H7 (cell line): ENCODE measurements around the gene USP34. TPM values are rescaled to one million over a fixed set of nuclear protein-coding genes. Genes with fewer than 3 reads are reported as not detected.
"Not testable (repeated sequence)": the region's sequence is repeated elsewhere in the genome, so short reads cannot be mapped to it uniquely, and the experiment has no call there.

Source experiments
- DNase-seq: peaks from one replicate; pipeline ENCODE4 v3.0.0; 2012
- H3K27me3 ChIP-seq: 2 replicates; pipeline ENCODE4 v1.6.0; 2011; ENCODE audit warnings: mild to moderate bottlenecking, low read length; ENCODE audit not compliant: control insufficient read depth, insufficient read depth
- H3K36me3 ChIP-seq: replicated peaks from 2 replicates; pipeline ENCODE4 v1.5.1; 2011; ENCODE audit warnings: low read length; ENCODE audit not compliant: control insufficient read depth, insufficient read depth
- H3K4me3 ChIP-seq: 2 replicates; pipeline ENCODE4 v1.5.1; 2011; ENCODE audit warnings: low read depth, mild to moderate bottlenecking, control low read depth, low read length, moderate library complexity; ENCODE audit not compliant: insufficient read depth
- total RNA-seq: library from RNA; depleted of rRNA; stranded (reverse); fragments of >200 nt; shearing (Covaris generic); gene quantifications from 2 replicates; pipeline ENCODE4 v1.2.3, GENCODE V29; 2014

The USP34 gene
- total RNA-seq, 1 experiment from 2014 or later = 48.6 TPM

DNA sequence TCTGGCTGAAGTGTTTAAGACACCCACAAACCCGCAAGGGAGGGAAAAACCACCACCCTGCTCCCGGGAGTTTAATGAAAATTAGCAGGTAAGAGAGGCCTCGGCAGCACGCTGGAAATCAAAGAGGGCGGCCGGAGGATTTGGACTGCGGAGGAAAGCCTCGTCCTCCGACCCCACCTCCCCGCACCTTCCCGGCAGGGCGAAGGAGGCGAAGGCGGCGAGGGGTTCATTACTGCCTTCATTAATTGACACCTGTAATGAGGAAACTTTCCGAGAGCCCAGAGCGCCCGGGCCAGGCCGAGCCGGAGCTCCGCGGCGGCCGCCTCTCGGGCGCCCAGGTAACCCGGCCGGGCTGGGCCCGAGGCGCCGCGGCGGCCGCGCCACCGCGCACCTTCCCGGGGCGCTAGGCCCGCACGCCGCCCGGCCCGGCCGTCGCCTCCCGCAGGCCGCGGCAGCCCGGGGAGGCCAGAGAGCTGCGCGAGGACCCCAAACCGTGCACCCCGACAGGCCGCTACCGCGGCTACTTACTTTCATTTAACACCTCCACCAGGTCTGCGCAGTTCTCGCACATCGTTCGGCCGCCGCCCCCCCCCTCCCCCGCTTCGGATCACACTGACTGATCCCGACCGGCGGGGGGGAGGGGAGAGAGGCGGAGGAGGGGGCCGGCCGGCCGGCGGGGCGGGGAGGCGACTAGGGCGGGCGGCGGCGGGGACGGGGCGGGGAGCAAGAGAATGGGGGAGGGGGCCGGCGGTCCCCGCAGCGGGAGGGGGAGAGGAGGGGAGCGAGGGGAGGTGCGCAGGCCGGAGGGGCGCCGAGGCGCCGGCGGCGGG lies 550 bp downstream of the USP34 start:
- DNase-seq = peak; percentile 97
- Histone ChIP-seq H3K36me3 (no peaks in the 10 kb centered on the region; the same call in 1 of the 2 replicates), H3K27me3 (no peaks in the 10 kb centered on the region), H3K4me3 (peak overlapping the region; percentile 95)

DNA sequence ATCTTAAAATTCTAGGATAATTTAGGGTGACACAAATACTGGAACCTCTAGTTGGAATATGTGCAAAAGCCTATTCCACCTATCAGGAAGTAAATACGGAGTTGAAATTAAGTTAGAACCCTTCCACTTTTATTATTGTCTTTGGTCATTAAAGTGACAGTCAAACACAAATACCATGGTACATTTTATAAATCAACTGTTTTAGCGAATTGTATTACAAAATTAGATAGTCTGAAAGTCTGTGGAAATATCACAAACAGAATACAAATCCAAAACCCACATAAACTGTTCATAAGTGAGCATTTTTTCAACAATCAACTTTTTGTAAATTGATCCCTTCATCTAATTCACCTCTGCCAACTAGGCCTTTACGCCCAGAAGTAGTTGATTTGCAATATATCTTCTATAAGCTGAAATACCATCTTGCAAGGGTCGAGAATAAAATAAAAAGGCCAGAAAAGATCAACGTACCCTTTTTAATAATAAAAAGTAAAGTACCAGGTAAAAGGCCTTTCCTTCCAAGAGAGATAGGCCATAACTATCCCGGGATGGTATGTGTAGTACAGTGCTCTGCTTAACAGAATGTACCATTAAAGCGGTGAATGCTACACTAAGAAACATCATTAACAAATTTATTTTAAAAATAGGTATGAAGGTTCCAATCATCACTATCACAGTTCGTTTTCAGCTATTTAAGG lies 1.3 kb downstream of the USP34 start:
- no peaks in the 10 kb centered on the region for H3K27me3 ChIP-seq
- DNase-seq = peak; percentile 19
- H3K4me3 ChIP-seq = peak overlapping the region; percentile 75
- no peaks in the 10 kb centered on the region; the same call in 1 of the 2 replicates for H3K36me3 ChIP-seq

DNA sequence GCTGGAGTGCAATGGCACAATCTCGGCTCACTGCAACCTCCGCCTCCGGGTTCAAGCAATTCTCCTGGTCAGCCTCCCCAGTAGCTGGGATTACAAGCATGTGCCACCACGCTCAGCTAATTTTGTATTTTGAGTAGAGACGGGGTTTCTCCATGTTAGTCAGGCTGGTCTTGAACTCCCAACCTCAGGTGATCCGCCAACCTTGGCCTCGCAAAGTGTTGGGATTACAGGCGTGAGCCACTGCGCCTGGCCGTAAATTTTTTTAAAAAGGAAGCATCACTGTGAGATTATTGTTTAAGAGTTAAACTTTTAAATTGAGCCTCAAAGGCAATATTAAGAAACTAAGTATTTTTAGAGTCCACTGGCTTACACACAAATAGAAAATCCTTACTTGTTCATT lies 2.7 kb downstream of the USP34 start:
- not testable (repeated sequence) for H3K36me3 ChIP-seq, H3K27me3 ChIP-seq, DNase-seq, H3K4me3 ChIP-seq

DNA sequence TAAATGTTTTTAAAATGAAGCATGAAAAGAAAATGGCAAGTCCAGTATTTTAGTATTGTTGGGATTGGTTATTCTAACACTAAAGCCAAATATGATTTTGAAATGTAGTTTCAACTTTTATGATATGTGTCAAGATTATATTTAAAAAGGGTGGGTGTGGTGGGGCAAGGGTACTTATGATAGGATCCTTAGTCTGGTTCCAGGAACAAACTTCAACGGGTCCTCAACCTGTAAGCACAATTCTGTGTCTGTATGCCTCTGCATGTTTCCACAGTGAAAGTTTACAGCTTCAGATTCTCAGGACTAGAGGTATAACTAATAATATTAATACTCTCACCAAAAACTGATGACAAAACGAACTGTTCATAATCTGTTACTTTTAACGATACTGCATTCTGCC lies 5.8 kb downstream of the USP34 start:
- H3K36me3 ChIP-seq = no peaks in the 10 kb centered on the region
- DNase-seq = no peak
- no peak overlapping the region for H3K4me3 ChIP-seq
- no peaks in the 10 kb centered on the region for H3K27me3 ChIP-seq

DNA sequence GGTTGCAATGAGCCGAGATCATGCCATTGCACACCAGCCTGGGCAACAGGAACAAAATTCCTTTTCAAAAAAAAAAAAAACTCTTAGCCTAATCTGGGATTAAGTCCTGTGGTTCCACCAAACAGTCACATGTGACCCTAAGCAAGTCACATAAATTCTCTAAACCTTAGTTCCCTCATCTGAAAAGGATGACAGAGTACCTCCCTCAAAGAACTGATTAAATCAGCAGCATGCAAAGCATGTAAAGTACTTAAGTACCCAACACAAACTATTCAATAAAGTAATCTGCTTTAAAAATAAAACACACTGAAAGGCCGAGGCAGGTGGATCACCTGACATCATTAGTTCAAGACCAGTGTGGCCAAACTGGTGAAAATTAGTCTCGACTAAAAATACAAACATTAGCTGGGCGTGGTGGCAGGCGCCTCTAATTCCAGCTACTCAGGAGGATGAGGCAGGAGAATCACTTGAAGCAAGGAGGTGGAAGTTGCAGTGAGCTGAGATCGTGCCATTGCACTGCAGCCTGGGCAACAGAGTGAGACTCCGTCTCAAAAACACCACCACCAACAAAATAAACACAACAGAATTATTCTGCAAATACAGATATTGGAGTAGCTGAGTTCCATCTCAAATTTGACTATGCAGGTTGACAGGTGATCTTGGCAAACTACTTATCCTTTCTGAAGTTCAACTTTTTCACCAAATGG lies 7.0 kb downstream of the USP34 start:
- DNase-seq = no peak
- H3K4me3 ChIP-seq = no peak overlapping the region
- no peaks in the 10 kb centered on the region for H3K27me3 ChIP-seq
- no peaks in the 10 kb centered on the region for H3K36me3 ChIP-seq

DNA sequence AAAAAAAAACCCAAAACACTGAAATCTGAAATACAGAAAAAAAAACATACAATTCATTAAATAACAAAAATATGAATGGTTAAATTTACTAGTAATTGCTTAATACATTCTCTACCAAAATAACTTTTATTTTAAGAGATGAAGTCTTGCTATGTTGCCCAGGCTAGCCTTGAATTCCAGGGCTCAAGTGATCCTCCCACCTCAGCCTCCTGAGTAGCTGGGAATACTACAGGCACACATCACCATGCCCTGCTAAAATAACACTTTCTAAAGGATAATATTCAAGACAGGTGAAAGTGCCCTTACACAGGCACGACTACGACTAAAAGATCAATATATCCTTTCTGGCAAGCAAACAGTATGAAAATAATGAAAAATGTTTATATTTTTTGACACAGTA lies 9.5 kb downstream of the USP34 start:
- Histone ChIP-seq H3K36me3 (no peaks in the 10 kb centered on the region), H3K27me3 (no peaks in the 10 kb centered on the region)
- no peak for DNase-seq

DNA sequence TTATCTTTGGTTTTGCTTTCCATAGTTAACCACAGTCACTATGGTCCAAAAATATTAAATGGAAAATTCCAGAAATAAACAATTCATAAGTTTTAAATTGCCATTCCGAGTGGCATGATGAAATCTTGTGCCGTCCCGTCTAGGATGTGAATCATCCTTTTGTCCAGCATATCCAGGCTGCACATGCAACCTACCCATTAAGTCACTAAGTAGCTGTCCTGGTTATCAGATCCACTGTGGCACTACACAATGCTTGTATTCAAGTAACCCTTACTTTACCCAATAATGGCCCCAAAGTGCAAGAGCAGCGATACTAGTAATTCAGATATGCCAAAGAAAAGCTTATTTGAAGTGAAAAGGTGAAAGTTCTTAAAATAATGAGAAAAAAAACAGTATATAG lies 10.7 kb downstream of the USP34 start:
- no peak for DNase-seq
- Histone ChIP-seq H3K36me3 (no peaks in the 10 kb centered on the region), H3K27me3 (no peaks in the 10 kb centered on the region), H3K4me3 (no peak overlapping the region)

More for the DNA sequence above, 9.5 kb downstream of the USP34 start:
- H3K4me3 ChIP-seq = no peak overlapping the region

DNA sequence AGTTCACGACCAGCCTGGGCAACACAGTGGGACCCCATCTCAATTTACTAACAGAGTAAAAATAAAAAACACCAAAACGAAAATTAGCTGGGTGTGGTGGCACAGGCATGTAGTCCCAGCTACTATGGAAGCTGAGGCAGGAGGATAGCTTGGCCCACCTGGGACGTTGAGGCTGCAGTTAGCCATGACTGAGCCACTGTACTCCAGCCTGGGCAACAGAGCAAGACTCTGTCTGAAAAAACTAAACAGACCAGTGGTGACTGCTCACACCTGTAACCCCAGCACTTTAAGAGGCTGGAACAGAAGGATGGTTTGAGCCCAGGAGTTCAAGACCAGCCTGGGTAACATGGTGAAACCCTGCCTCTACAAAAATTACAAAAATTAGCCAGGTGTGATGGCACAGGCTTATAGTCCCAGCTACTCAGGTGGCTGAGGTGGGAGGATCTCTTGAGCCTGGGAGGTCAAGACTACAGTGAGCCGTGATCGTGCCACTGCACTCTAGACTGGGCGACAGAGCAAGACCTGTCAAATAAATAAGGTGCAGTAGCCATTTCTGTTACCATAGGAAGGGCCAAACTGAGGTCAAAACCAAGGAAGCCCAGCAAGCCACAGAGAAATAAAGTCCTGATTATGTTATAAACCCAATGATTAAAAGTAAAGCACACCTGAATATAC lies 14.0 kb downstream of the USP34 start:
- Histone ChIP-seq H3K36me3 (no peaks in the 10 kb centered on the region), H3K27me3 (no peaks in the 10 kb centered on the region), H3K4me3 (no peak overlapping the region)
- no peak for DNase-seq

DNA sequence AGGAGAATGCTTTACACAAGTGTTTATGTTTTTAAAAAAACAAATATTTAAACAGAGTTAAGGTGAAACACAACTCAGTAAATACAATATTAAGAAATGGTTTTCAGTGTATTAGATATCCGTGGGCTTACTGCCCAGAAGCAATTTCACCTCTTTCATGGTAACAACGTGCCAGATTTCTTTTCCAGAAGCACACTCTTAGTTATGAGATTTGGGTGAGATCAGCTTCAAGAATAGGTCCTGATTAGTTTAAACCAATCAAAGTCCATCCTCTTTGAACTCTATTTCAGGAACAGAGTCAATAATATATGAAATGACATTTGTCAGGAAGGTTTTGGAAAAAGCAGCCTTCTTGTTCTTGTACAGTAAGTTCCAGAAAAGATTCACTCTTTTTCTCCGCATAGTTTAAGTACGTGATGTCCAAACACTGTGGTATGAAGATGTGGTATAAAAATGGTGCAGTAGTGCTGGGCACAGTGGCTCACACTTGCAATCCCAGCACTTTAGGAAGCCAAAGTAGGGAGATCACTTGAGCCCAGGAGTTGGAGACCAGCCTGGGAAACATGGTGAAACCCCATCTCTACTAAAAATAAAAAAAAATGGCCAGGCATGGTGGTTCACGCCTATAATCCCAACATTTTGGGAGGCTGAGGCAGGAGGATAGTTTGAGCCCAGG lies 14.7 kb downstream of the USP34 start:
- Histone ChIP-seq H3K36me3 (no peaks in the 10 kb centered on the region), H3K4me3 (no peak overlapping the region), H3K27me3 (no peaks in the 10 kb centered on the region)
- no peak for DNase-seq

DNA sequence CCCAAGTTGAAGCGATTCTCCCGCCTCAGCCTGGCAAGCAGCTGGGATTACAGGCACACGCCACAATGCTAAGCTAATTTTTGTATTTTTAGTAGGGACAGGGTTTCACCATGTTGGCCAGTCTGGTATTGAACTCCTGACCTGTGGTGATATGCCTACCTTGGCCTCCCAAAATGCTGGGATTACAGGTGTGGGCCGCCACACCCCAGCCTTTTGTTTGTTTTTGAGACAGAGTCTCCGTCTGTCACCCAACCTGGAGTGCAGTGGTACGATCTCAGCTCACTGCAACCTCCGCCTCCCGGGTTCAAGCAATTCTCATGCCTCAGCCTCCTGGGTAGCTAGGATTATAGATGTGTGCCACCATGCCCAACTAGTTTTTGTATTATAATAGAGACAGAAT lies 15.9 kb downstream of the USP34 start:
- not testable (repeated sequence) for H3K27me3 ChIP-seq, H3K36me3 ChIP-seq, H3K4me3 ChIP-seq, DNase-seq

DNA sequence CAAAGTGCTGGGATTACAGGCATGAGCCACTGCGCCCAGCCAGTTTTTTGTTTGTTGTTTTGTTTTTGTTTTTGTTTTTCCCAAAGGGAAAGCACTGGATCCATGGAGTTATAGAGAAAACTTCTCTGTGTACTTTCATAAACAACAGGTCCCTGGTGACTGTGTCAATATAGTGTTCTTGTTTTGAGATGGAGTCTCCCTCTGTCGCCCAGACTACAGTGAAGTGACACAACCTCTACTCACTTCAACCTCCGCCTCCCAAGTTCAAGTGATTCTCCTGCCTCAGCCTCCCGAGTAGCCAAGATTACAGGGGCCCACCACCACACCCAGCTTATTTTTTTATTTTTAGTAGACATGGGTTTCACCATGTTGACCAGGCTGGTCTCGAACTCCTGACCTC lies 16.5 kb downstream of the USP34 start:
- Histone ChIP-seq H3K36me3 (no peaks in the 10 kb centered on the region), H3K27me3 (no peaks in the 10 kb centered on the region), H3K4me3 (no peak overlapping the region)
- DNase-seq = no peak

DNA sequence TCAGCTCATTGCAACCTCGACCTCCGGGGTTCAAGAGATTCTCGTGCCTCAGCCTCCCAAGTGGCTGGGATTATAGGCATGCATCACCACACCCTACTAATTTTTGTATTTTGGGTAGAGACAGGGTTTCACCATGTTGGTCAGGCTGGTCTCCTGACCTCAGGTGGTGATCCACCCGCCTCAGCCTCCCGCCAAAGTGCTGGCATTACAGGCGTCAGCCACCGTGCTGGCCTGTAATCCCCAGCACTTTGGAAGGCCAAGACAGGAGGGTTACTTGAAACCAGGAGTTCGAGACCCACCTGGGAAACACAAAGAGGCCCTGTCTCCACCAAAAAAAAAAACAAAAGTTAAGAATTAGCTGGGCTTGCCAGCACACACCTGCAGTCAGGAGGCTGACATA lies 18.5 kb downstream of the USP34 start:
- DNase-seq = no peak
- Histone ChIP-seq H3K4me3 (no peak overlapping the region), H3K27me3 (no peaks in the 10 kb centered on the region), H3K36me3 (no peaks in the 10 kb centered on the region)

DNA sequence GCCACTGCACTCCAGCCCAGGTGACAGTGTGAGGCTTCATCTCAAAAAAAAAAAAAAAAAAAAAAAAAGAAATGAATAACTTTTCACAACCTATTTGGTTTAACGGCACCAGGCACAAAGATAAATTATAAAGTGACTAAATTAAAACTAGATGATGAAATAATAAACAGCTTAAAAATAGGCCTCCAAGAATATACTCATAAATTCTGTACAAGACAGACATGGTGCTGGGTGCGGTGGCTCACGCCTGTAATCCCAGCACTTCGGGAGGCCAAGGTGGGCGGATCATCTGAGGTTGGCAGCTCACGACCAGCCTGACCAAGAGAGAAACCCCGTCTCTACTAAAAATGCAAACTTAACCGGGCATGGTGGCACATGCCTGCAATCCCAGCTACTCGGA lies 19.7 kb downstream of the USP34 start:
- no peak for DNase-seq
- Histone ChIP-seq H3K27me3 (no peaks in the 10 kb centered on the region), H3K36me3 (no peaks in the 10 kb centered on the region), H3K4me3 (no peak overlapping the region)

DNA sequence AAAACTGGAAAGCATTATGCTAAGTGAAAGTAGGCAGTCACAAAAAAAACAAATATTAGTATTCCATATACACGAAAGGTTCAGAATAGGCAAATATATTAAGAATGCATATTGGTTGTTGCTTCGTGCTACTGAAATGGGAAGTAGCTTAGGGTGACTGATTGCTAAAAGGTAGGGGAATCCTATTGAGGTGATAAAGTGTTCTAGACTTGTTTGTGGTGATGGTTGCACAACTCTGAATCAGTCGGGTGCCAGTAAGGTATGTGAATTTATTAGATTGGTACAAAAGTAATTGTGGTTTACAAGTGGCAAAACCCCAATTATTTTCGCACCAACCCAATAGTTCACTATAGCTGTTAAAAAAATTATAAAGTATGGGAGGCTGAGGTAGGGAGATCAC lies 20.7 kb downstream of the USP34 start:
- no peaks in the 10 kb centered on the region for H3K27me3 ChIP-seq
- DNase-seq = no peak
- H3K4me3 ChIP-seq = no peak overlapping the region
- H3K36me3 ChIP-seq = no peaks in the 10 kb centered on the region
